Spleen (tissue), 11 donors: ENCODE results near the gene SAP130. TPM values are rescaled to one million over a fixed set of nuclear protein-coding genes. Genes with fewer than 3 reads are reported as not detected.
A peak's percentile ranks its signal among the peaks of the same experiment; 100 is the strongest.

Experiments
- DNase-seq: peaks from one replicate; pipeline ENCODE4 v3.0.0-alpha.2; 2020
- H3K27ac ChIP-seq, 8 donors: fragments of 200-600 bp; sonication (generic) in 7 of 8; 1 replicate in 4 of 8; 2 replicates in 4 of 8; pipeline versions ENCODE4 v1.5.0 to v1.8.0; 2016 to 2021; ENCODE audit warnings: inconsistent platforms in 4 of 8, mild to moderate bottlenecking in 4 of 8, moderate library complexity in 1 of 8
- H3K27me3 ChIP-seq, 7 donors: fragments of 200-600 bp; sonication (generic) in 6 of 7; replicated peaks in 1 of 7; 1 replicate in 4 of 7; 2 replicates in 3 of 7; pipeline versions ENCODE4 v1.5.0 to v1.8.0; 2016 to 2021; ENCODE audit warnings: inconsistent platforms in 3 of 7, mild to moderate bottlenecking in 1 of 7
- H3K36me3 ChIP-seq, 6 donors: fragments of 200-600 bp; sonication (generic) in 5 of 6; 1 replicate in 4 of 6; 2 replicates in 2 of 6; pipeline versions ENCODE4 v1.5.0 to v1.8.0; 2016 to 2021; ENCODE audit warnings: inconsistent platforms in 2 of 6
- H3K4me1 ChIP-seq, 6 donors: fragments of 200-600 bp; sonication (generic) in 5 of 6; 1 replicate in 3 of 6; 2 replicates in 3 of 6; pipeline versions ENCODE4 v1.5.0 to v1.8.0; 2016 to 2021; ENCODE audit warnings: inconsistent platforms in 3 of 6
- H3K4me3 ChIP-seq, 8 donors: fragments of 200-600 bp; sonication (generic) in 7 of 8; 1 replicate in 4 of 8; 2 replicates in 4 of 8; pipeline versions ENCODE4 v1.5.0 to v1.8.0; 2016 to 2021; ENCODE audit warnings: inconsistent platforms in 4 of 8, mild to moderate bottlenecking in 4 of 8, moderate library complexity in 2 of 8
- H3K9me3 ChIP-seq, 8 donors: fragments of 200-600 bp; sonication (generic) in 7 of 8; 1 replicate in 4 of 8; 2 replicates in 4 of 8; pipeline versions ENCODE4 v1.5.0 to v1.8.0; 2016 to 2021; ENCODE audit warnings: inconsistent platforms in 4 of 8
- POLR2A ChIP-seq, 3 donors: fragments of 450-650 bp; IDR thresholded peaks; one replicate each; pipeline ENCODE4 v1.5.1; 2017; ENCODE audit warnings: antibody characterized with exemption in 3 of 3, mild to moderate bottlenecking in 1 of 3
- POLR2AphosphoS5 ChIP-seq, 3 donors: sonication (generic); formaldehyde crosslinking; IDR thresholded peaks; one replicate each; pipeline ENCODE4 v1.5.1; 2017; ENCODE audit warnings: antibody characterized with exemption in 3 of 3
- WGBS, 5 donors: extraction: QIAGEN DNeasy Blood & Tissue Kit in 3 of 5; methylation state at CpG; one replicate each; pipeline versions ENCODE4 v1.1.5 to v1.1.7; 2013 to 2018; 5-methylcytosine and 5-hydroxymethylcytosine counted together
- intact Hi-C: fragments of 100-400 bp; cut with DNase I; formaldehyde crosslinking; loops from one replicate; pipeline ENCODE4 v1.15.0; 2023; ENCODE audit warnings: low total_unique reads
- polyA plus RNA-seq, 3 donors: library from polyadenylated mRNA; stranded (reverse); fragments of 200-250 nt; gene quantifications; one replicate each; pipeline ENCODE4 v1.2.1, GENCODE V29; 2013
- total RNA-seq, 7 donors: library from RNA; depleted of rRNA in 3 of 7; stranded (reverse); fragments of >200 nt in 3 of 7; fragmentation: NEBNext Ultra II Directional in 4 of 7; extraction: Animal tissue kit (Norgen Biotek cat#: 25700) in 4 of 7; gene quantifications; one replicate each; pipeline versions ENCODE4 v1.1.0 to v1.2.1, GENCODE V29; 2016 to 2021
- TF ChIP-seq, protein P1 (sequence below), 11 experiments: fragments of 200-600 bp in 7 of 11; fragments of 450-650 bp in 4 of 11; sonication (generic) in 4 of 11; IDR thresholded peaks in 8 of 11; conservative IDR thresholded peaks in 3 of 11; 1 replicate in 7 of 11; 2 replicates in 4 of 11; pipeline versions ENCODE4 v1.4.0 to v1.8.0; 2016 to 2021; ENCODE audit warnings: antibody characterized with exemption in 11 of 11, inconsistent platforms in 4 of 11, mild to moderate bottlenecking in 1 of 11
- donor health status: healthy with polysubstance abuse.
- donor health status: DM: no; HTN: no; CAD: no; lungs with moderate emphysema.
- donor health status: DM: no; HTN: no; CAD: no.
- donor health status: Bipolar disorder and iron deficiency.
- donor health status: healthy.
- donor health status: DM: no; HTN: no; CAD: no.
- donor health status: DM: yes; HTN: yes; CAD: no.

Gene SAP130
- total and polyA plus RNA-seq, 10 donors = 3.6 to 23.5 (median 16.5) TPM

DNA sequence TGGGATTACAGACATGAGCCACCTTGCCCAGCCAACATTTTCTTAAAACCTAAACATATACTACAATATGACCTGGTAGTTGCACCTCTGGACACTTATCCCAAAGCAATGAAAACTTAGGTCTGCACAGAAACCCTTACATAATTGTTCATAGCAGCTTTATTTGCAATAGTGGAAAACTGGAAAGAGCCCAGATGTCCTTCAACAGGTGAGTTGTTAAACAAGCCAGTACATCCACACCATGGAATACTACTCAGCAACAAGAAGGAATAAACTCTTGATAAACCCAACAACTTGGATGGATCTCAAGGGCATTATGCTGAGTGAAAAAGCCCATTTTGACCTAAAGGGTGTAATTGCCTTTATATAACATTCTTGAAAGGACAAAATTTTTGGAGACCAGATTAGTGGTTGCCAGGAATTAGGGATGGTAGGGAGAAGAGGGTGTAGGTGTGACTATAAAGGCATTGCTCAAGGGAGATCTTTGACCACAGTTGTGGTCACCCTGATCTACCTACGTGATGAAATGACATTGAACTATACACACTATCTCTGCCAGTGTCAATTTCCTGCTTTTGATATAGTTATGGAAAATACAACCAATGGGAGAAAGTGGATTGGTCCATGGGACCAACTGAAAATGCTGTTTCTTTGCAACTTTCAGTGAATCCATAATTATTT lies 130.2 kb downstream of the SAP130 start:
- Histone ChIP-seq H3K27ac (peak overlapping the region in 4 of 8 donors; percentile 19 to 55 (median 40)), H3K4me3 (no peak overlapping the region), H3K4me1 (peaks cover 0 to 27% (median 14%) of the 10 kb centered on the region in 6 donors), H3K36me3 (no peaks in the 10 kb centered on the region), H3K27me3 (no peaks in the 10 kb centered on the region), H3K9me3 (no peaks in the 10 kb centered on the region)
- intact Hi-C loops = no loop called here
- TF ChIP-seq POLR2AphosphoS5 (IDR thresholded peaks at IDR 0.05) (no peak), POLR2A (IDR thresholded peaks at IDR 0.05) (no peak)
- TF ChIP-seq, protein P1, sequence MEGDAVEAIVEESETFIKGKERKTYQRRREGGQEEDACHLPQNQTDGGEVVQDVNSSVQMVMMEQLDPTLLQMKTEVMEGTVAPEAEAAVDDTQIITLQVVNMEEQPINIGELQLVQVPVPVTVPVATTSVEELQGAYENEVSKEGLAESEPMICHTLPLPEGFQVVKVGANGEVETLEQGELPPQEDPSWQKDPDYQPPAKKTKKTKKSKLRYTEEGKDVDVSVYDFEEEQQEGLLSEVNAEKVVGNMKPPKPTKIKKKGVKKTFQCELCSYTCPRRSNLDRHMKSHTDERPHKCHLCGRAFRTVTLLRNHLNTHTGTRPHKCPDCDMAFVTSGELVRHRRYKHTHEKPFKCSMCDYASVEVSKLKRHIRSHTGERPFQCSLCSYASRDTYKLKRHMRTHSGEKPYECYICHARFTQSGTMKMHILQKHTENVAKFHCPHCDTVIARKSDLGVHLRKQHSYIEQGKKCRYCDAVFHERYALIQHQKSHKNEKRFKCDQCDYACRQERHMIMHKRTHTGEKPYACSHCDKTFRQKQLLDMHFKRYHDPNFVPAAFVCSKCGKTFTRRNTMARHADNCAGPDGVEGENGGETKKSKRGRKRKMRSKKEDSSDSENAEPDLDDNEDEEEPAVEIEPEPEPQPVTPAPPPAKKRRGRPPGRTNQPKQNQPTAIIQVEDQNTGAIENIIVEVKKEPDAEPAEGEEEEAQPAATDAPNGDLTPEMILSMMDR (IDR thresholded peaks at IDR 0.05 in 8 of 11, conservative IDR thresholded peaks at IDR 0.05 in 3 of 11) = no peak
- WGBS, 5 donors = 15 to 61% (median 26%) methylated on average over 1 of the region's 1 CpG
- DNase-seq = no peak

- no peaks in the 10 kb centered on the region for H3K36me3 ChIP-seq
- H3K4me3 ChIP-seq = no peak overlapping the region
- peak; percentile 59 for DNase-seq
- H3K4me1 ChIP-seq = peaks cover 0 to 26% (median 9%) of the 10 kb centered on the region in 6 donors
- no peak overlapping the region for H3K27ac ChIP-seq
- intact Hi-C loops = no loop called here
- WGBS, 5 donors = 68 to 84% (median 77%) methylated on average over 5 of the region's 5 CpGs
- H3K27me3 ChIP-seq = no peaks in the 10 kb centered on the region
- TF ChIP-seq POLR2AphosphoS5 (IDR thresholded peaks at IDR 0.05) (no peak), POLR2A (IDR thresholded peaks at IDR 0.05) (no peak)
- TF ChIP-seq, protein P1 (IDR thresholded peaks at IDR 0.05 in 8 of 11, conservative IDR thresholded peaks at IDR 0.05 in 3 of 11) = no peak
- H3K9me3 ChIP-seq = no peaks in the 10 kb centered on the region
Observed at GRCh38 chr2:127893494-127893893, 134.4 kb downstream of the SAP130 start.

- H3K4me3 ChIP-seq = no peak overlapping the region
- no peaks in the 10 kb centered on the region for H3K27me3 ChIP-seq
- H3K36me3 ChIP-seq = no peaks in the 10 kb centered on the region
- WGBS, 5 donors = 87 to 94% (median 90%) methylated on average over 14 of the region's 14 CpGs
- H3K4me1 ChIP-seq = peaks cover 0 to 26% (median 8%) of the 10 kb centered on the region in 6 donors
- intact Hi-C loops = no loop called here
- peak; percentile 54 for DNase-seq
- no peak overlapping the region for H3K27ac ChIP-seq
- TF ChIP-seq, protein P1 (IDR thresholded peaks at IDR 0.05 in 8 of 11, conservative IDR thresholded peaks at IDR 0.05 in 3 of 11) = no peak
- TF ChIP-seq POLR2A (IDR thresholded peaks at IDR 0.05) = no peak
- TF ChIP-seq POLR2AphosphoS5 (IDR thresholded peaks at IDR 0.05) = no peak
- H3K9me3 ChIP-seq = no peaks in the 10 kb centered on the region
Observed at GRCh38 chr2:127893033-127893432, 134.8 kb downstream of the SAP130 start.

DNA sequence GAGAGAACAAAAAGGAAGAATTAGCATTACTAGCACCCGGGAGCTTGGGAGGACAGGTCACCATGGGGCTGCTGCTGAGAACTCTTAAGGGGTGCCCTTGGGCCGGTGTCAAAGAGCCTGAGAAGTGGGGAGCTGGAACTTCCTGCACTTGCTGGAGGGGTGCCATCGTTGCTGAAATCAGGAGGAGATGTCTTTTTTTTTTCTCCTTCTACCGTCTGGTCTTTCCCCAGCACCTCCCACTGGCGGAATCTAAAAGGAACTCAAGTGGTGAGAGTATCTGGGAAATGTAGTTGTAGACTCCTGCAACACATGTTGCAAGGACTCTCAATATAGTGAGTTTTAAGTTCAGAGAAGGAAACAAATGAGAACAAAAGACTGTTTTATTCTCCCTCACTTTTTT lies 136.0 kb downstream of the SAP130 start:
- TF ChIP-seq POLR2AphosphoS5 (IDR thresholded peaks at IDR 0.05) (no peak), POLR2A (IDR thresholded peaks at IDR 0.05) (no peak)
- TF ChIP-seq, protein P1 (IDR thresholded peaks at IDR 0.05 in 8 of 11, conservative IDR thresholded peaks at IDR 0.05 in 3 of 11) = no peak
- Histone ChIP-seq H3K4me1 (peaks cover 6 to 26% (median 14%) of the 10 kb centered on the region in 6 donors), H3K36me3 (no peaks in the 10 kb centered on the region), H3K27ac (no peak overlapping the region), H3K4me3 (no peak overlapping the region), H3K27me3 (no peaks in the 10 kb centered on the region), H3K9me3 (no peaks in the 10 kb centered on the region)
- intact Hi-C loops = no loop called here
- WGBS, 5 donors = 21 to 40% (median 27%) methylated on average over 5 of the region's 5 CpGs
- peak; percentile 47 for DNase-seq
